Measurements from ENCODE around the gene APCDD1.

Gene APCDD1

DNA sequence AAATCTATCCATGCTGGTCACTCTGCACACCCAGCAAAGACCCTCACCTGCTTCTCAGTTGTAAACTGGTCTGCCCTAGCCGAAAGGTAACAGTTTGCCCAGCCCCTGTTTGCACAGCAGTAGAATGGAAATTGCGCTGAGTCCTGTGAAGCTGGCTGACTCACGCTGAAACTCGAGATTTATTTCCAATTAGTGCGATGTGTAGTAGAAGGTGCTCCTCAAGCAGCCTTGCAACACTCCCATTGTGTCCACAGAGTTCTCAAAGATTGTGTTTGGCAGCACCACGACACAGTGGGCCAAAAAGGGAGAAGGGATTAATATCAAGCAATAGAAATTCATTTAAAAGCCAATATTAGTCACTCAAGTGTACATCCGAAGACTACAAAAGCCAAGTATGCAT, 21.7 kb upstream of the APCDD1 start:
- DNase-seq = no peak

DNA sequence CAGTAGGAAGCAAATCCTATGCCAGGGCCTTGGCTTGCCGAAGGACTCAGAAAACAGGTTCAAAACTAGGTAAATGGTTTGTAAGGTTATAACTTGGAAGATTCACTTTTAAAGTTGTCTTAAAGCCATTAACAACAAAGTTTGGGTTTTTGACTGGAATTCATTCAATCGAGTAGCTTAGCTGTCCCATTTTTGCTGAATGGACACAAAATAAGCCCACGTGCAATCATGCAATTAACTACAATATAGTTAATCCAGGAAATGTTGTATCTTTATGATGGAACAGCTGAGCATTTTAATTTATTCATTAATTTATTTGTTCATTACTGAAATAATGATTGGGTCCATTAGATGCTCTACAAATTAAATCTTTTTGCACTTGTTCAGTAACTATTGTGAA, 18.3 kb upstream of the APCDD1 start:
- no peak for DNase-seq

DNA sequence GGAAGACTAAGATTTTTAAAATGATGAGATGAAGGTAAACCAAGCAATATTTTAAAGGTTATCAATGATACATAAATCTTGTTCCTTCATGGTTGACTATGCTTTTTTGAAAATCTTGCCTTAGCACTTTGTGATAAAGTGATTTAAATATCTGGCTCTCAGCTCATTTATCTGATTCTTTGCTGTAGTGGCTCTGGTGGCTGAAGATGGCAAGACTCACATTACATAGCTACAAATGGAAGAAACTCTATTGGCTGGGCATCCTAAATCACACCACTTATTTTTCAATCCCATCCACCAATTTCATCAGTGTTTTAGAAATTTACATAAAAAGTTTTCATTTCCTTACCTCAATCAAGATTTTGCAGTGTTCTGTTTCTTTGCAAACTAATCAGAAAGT, 16.6 kb upstream of the APCDD1 start:
- no peak for DNase-seq

DNA sequence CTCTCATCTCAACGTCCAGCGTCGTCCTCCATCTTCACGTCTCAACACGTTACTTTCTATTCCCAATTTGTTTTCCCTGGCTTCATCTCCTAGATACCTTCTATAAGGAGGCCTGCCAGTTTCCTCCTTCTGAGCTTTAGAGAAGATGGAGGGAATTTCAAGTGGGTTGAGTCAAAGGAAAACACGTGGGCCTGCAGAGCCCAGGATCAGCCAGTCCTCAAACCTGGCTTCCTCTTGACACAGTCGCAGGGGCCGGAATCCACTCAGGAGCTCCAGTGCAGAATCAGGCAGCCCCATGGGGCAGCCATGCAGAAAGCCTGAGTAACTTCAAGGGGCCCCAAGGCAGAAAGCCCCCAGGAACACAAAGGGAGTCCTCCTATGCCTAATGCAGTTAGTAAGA, 14.5 kb upstream of the APCDD1 start:
- DNase-seq = no peak

DNA sequence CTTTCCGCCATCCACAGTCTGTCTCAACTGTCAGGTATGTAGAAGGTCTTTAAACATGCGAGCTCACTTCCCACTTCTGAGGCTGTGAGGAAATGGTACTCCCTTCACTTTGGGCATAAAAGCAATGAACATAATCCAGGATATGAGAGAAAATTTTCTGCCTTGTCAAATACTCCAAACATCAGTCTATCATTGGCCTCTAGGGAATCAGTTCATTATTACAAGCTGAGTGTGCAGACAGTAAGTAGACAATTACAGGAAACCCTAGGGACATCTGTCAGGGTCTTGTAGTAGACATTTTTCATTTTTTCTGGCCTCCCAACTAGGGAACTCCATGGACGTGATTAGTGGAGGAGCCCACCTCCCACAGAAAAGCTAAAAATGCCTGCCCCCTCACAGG, 13.6 kb upstream of the APCDD1 start:
- no peak for DNase-seq

DNA sequence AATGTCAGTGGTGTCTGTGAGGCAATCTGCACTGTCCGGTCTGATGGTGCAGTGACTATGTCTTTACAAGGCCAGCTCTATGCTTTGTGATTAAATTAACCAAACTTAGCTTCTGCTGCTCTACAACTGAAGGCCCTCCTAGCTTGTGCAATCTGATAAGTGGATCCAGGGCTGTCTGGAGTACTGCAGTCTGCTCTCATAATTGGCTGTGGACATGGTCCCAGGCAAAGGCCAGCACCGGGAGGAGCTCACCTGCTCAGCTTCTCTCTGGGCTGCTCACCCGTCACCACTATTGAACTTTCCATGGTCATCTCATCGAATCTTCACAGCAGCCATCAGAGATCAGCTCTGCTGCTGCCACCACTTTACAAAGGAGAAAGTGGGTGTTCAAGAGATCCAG, 13.0 kb upstream of the APCDD1 start:
- DNase-seq = no peak

DNA sequence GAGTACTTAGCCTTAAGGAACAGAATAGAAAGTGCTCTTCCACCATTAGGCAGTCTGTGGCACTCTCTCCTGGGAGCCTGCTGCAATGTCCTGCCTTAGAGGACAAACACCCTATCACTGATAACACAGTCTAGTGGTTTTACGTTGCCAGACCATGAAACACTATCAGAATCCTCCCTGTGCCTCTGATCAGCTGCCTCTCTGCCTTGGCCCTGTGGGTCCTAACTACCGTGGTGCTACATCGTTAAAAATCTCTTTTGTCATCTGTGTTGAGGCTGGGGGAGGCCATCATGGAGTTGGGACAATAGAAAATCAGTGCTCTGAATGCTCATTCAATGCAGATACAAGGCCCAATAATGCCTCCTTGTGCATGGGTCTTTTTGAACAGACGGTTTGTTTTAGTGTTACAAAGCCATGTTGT, 11.9 kb upstream of the APCDD1 start:
- DNase-seq = no peak

DNA sequence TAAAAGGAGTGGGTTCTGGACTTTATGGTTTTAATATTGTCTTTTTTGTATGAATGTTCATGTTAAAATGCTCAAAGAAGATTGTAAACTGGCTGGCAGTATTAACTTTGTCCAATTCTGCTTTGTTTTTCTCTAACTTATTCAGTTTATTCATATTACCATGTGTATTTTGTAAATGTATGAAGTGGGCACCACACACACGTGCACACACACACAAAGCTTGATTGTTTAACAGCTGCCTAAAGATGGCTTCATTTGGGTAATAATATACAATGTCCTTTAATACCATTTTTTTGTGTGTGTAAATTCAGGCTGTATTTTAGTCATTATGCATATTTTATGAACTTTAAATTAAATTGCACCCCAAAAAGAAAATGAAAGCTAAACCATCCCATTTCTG, 11.4 kb upstream of the APCDD1 start:
- no peak for DNase-seq

DNA sequence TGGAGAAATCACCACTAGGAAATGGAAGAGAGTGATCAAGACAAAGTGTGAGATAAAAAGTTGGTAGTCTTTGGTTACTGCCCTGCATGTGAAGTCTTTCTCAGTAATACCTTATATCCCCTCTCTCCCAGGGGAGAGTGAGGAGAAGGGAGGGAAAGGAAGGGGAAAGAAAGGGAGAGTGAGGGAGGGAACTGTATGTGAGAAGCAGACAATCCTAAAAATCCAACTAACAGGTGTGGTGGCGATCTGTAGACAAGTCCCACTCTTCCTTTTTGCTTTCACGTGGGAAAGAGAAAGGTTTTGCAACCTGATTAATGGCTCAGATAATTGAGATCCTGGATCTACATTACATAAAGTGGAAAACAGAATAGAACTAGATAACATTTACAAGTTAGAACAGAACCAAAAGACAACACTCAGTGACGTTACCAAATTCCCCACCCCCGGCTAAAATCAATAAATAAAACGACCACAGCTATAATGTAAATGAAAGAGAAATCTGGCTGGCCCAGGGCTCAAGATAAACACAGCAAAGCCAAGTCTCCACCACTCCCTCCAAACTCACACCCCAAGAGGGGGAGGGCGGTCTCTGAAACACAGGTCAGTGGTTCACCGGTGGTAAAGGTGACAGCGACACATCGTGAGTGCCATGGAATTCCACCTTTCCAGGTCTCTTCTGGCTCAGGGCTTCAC, 10.0 kb upstream of the APCDD1 start:
- no peak for DNase-seq

DNA sequence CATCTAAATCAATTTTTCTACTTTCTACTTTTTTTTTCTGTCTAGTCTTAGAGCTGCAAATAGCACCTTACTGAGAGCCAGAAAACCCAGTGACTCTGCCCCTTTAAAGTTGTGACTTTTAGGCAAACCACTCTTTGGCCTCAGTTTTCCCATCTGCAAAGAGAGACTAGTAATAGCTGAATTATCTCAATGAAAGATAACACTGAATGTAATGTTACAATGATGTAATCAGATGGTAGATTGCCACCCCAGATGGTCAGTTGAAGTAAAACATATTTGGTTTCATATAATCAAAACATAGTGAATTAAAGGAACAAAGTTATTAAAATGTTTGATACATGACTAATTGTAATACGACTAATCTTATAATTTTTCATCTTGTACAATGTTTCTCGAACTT, 5.0 kb upstream of the APCDD1 start:
- DNase-seq = no peak

DNA sequence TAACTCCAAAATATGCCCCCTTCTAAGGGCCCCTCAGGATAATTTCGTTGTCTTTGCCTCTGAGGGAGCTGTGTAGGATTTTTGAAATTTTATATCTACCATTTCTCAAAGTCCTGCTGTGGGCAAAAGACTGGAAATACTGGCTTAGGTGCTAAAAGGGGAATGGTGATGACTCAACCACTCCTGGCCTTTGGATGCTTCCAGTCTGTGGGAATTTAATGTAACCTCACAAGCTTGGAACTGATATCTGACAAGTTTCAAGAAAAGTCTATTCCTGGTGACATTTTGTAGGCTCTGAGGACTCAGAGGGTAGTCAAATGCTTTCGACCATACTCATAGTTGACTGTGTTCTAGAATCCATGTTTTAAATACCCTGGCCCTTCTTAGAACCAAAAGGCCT, 3.4 kb upstream of the APCDD1 start:
- DNase-seq = no peak

DNA sequence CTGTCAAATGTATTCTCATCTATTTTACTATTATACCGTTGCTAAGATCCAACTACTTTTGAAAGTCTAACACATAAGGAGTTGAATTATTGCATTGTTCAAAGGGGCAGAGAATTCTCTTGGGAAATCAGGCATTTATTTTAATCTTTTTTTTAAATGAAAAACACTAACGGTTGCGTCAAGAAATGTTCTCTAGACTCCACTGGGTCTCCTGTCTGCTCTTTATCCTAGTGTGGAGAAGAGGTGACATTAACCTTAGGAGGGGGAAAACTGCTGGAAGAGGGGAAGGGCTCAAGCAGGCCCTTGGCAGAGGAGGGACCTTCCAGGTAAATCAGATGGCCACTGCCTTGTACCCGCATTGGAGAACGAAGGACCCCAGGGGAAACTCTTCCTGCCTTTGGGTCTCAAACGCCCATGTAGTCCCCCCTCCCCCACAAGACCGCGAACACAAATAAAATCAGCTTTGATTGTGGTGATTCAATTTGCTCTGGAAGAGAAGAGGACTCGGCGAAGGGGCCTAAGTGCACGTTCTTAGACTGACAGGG, 1.1 kb upstream of the APCDD1 start:
- DNase-seq = peak; percentile 49

DNA sequence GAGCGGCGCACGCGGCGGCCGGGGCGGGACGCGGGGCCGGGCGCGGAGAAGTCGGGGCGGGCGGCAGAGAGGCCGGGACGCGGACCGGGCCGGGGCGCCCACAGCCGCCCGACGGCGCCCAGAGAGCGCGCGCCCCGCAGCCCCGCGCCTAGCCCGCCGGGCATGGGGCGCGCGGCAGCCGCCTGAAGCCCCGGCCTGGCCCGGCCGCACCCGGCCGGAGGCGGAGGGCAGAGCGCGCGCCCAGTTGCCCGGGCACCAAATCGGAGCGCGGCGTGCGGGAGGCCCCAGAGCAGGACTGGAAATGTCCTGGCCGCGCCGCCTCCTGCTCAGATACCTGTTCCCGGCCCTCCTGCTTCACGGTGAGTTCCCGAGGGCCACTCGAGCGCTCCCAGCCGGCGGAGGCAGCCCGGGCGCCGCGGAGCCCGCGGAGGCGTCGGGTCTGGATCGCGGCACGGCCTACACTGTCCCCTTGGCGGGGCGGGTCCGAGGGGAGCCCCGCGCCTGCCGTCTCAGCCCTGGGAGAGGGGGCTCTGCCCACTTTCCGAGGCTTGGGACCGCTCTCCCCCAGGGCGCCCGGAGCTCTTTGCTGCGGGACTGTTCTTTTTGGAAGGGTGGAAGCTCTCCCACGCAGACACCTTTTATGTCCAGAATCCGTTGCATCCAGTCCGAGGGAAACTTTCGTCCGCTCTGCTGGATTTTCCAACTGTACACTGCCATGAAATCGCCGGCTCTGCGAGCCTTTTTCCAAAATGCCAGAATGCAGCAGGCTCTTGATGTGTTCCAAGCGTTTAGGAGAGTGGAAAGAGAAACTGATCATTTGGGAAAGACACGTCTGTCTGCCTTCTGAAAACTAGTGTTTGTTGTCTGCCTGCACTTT, 484 bp downstream of the APCDD1 start:
- DNase-seq = peak; percentile 48

DNA sequence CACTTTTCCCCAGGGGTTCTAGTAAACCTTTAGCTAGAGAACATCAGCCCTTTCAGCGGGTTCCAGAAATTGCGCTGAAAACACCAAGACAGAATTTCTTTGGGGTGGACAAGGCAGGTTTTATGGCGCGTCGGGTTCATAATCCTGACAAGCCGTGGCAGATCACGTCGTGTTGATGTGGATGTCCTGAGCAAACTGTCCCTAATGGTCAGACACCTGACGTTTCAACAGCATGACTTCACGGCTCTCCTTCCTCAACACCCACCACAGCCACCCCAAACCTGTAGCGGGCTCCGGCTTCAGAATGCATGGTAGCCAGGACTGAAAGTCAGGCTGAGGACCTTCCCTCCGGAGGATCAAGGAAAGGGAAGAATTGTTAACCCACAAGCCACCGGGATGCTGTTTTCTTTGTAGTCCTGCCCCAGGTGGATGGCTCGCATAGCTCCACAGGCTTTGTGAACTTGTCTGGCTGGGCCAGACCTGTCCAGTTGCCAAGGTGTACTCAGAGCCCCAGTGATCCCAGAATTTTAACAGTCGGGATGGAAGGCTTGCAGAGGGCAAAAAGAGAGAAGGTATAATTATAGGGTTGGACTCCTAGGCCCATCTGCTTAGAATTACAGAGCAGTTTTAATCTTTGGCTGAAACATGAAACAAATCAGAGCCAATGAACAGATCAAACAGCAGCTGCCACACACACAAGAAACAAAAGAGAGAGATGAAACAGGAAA, 1.5 kb downstream of the APCDD1 start:
- no peak for DNase-seq

DNA sequence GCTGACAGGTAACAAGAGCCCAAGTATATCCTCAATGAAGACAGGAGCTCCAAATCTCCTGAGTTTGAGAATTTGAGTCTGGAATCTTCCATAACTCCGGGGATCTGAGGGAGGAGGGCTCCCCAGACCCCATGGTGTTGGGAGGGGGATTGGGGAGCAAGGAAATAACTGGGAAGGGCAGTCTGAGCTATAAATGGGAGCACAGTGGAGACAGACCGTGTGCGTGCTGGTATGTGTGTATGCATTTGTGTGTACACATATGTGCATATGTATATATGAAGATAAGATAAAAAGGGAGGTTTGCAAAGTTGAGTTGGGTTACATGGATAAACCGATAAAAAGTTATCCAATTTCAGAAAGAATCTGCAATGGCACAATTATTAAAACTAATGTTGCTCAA, 2.3 kb downstream of the APCDD1 start:
- no peak for DNase-seq

DNA sequence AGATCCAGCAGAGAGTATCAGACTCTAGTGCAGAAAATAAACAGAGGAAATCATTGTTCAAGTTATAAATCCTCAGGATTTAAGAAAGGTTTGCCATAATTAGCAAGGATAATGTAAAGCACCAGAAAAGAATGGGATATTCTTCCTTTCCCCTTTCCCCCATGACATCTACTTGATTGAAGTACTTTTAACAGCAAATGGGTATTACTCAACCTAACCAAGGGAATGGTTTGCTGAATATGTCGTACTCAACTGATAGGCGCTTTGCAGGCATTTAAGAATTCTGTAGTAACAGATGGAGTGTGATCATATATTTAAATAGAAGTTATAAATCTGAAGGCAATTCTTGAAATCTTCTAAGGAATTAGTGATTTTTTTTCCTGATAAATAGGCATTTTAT, 2.7 kb downstream of the APCDD1 start:
- DNase-seq = no peak

DNA sequence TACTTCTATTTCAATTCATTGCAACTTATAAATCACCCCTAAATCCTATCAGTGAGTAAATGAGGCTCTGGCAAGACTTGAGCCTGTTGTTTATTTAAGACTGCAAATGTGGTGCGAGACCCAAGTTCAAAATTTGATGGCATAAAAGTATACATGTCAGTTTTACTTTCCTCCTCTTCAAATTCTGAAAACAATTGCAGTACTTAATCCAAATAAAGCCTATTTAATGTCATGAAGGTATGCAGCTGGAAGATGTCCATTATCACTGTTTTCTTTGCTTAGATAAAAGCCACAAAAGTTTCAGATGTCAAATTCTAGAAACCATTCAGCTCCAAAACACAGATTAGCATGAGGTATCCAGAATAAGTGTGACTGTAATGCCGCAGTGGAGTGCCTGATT, 3.3 kb downstream of the APCDD1 start:
- DNase-seq = no peak

DNA sequence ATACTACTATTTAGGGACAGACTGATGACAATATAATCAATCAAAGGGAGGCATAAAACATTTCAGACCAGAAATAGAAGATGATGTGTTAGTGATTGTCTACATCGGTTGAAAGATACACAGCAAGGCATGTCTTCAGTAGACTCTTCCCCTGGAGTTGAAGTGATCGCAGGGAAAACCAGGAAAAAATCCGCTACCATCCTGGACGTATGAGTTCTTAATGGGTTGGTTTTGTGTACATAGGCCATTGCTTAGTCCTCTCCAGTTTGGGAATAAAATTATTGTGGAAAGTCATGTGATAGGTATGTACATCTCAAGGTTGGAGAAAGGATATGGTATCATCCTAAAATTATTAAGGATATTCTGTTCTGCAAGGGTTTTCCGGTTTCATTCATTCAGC, 4.3 kb downstream of the APCDD1 start:
- no peak for DNase-seq

DNA sequence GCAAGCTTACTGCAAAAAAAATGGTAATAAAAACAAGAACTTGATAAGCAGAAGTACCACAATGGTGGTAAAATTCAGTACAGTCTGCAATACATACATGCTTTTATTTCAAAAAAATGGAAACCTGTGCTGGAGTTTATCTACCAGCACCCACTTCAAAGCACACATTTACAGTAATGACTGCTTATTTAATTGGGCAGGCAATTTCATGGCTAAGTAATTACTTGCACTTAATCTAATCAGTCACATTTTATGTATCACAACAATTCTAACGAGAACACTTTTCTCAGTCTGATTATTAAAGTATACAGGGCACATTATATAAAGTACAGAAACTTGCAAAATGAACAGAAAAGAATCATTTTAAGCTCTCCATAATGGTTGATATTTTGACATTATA, 5.2 kb downstream of the APCDD1 start:
- no peak for DNase-seq

DNA sequence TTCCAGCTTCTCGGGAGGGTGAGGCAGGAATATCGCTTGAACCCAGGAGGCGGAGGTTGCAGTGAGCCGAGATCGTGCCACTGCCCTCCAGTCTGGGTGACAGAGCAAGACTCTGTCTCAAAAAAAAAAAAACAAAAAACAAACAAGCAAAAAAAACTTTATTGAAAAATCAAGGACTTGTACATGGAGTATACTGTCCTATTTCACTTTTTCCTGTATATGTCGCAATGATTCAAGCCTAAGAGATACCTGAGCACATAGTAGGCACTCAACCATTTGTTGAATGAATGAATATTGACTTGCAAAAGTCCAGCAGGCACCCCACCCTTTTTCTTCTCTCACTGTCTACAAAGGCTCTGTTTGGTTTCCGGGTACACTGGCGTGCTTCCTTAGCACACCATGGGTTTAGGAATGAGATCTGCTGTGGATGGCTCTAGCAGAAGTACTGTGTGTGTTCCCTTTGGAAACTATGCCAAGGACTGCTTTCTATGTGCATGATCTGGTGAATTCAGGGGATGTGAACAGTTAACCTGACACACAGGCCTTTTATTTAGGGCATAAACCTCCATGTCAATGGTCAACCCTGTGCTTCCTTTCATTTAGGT, 6.1 kb downstream of the APCDD1 start:
- no peak for DNase-seq

DNA sequence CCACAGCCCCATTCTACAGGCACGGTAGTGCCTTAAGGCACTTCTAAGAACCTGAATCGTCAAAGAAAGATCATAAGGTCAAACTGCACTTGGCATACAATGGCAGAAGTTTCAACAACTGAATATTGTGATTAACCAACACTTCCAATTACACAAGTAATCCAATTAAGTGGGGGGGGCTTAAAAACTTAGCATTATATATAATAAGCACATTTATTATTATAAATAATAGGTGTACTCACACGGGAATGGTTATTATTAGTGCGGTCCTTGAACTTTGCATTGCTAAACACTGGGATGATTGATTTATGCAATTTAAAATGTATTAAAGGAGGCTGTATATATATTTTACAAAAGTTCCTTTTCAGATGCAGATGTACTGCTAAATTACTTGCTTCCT, 7.6 kb downstream of the APCDD1 start:
- no peak for DNase-seq

DNA sequence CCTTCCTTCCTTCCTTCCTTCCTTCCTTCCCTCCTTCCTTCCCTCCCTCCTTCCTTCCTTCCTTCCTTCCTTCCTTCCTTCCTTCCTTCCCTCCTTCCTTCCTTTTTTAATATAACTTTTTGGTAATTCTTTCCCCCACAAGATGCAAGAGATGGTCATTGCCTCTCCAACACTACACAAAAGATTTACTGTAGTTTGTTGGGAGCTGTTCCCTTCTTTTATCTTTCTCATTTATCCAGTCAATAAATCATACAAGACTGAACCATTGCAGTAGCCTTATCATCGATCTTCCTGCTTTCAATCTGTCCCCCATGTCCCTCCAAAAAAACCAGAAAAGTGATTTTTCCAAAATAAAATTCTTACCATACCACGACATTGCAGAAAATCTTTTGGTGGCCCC, 8.2 kb downstream of the APCDD1 start:
- DNase-seq = no peak

DNA sequence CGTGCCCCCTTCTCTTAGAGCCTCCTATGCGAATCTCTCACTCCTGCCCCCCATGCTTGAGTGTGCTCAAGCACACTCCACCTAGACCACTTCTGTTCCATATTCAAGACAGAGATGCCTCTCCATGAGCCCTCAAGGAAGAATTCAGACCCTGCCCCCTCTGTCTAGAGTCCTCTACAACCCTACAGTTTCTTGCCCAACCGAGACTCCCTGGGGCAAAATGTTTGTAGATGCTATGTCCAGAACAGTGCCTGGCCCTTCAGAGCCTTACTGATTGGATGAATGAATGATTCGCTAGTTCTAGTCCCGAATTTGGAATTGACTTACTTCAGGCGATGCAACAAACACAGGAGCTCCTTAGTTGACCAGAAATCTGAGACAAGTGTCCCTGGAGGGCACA, 8.7 kb downstream of the APCDD1 start:
- DNase-seq = no peak

Measured in left hindlimb (tissue), 1 donor.